ENCODE data around the gene D2HGDH.
A peak's percentile ranks its signal among the peaks of the same experiment; 100 is the strongest.

D2HGDH gene

GRCh38 chr2:241811201-241811951 is 76.9 kb downstream of the D2HGDH start:
- Mint-ChIP-seq H3K4me3 (no peak overlapping the region), H3K27me3 (ENCODE audit: low read depth, poor library complexity) (peaks cover 2% of the 10 kb centered on the region), H3K4me1 (peaks cover 34% of the 10 kb centered on the region), H3K36me3 (ENCODE audit: low read depth) (no peaks in the 10 kb centered on the region), H3K27ac (no peak overlapping the region), H3K9me3 (no peaks in the 10 kb centered on the region)
- peak; percentile 2 for DNase-seq
- no peak for TF ChIP-seq CTCF (IDR thresholded peaks at IDR 0.05)

GRCh38 chr2:241811952-241812729 is 77.7 kb downstream of the D2HGDH start:
- Mint-ChIP-seq H3K9me3 (no peaks in the 10 kb centered on the region), H3K27ac (no peak overlapping the region), H3K4me1 (peaks cover 34% of the 10 kb centered on the region), H3K27me3 (ENCODE audit: low read depth, poor library complexity) (peaks cover 2% of the 10 kb centered on the region), H3K4me3 (no peak overlapping the region), H3K36me3 (ENCODE audit: low read depth) (no peaks in the 10 kb centered on the region)
- no peak for DNase-seq
- TF ChIP-seq CTCF (IDR thresholded peaks at IDR 0.05), result no peak

- Mint-ChIP-seq H3K9me3 (no peaks in the 10 kb centered on the region), H3K27me3 (ENCODE audit: low read depth, poor library complexity) (peaks cover 2% of the 10 kb centered on the region)
These were observed 78.6 kb downstream of the D2HGDH start for GRCh38 chr2:241812730-241813643.

GRCh38 chr2:241813644-241814392 is 79.4 kb downstream of the D2HGDH start:
- Mint-ChIP-seq H3K27ac (no peak overlapping the region), H3K9me3 (no peaks in the 10 kb centered on the region), H3K4me1 (peaks cover 29% of the 10 kb centered on the region), H3K36me3 (ENCODE audit: low read depth) (no peaks in the 10 kb centered on the region), H3K27me3 (ENCODE audit: low read depth, poor library complexity) (peaks cover 2% of the 10 kb centered on the region), H3K4me3 (no peak overlapping the region)
- DNase-seq, result no peak
- TF ChIP-seq CTCF (IDR thresholded peaks at IDR 0.05), result no peak

More at GRCh38 chr2:241812730-241813643, 78.6 kb downstream of the D2HGDH start:
- TF ChIP-seq CTCF (IDR thresholded peaks at IDR 0.05), result no peak
- Mint-ChIP-seq H3K27ac (no peak overlapping the region), H3K4me1 (peaks cover 38% of the 10 kb centered on the region), H3K36me3 (ENCODE audit: low read depth) (no peaks in the 10 kb centered on the region), H3K4me3 (no peak overlapping the region)
- DNase-seq, result no peak

- peaks cover 24% of the 10 kb centered on the region for H3K4me1 Mint-ChIP-seq
- H3K4me3 Mint-ChIP-seq, result no peak overlapping the region
- peaks cover 1% of the 10 kb centered on the region for H3K27me3 Mint-ChIP-seq (ENCODE audit: low read depth, poor library complexity)
- no peak for DNase-seq
- no peaks in the 10 kb centered on the region for H3K36me3 Mint-ChIP-seq (ENCODE audit: low read depth)
- no peak for TF ChIP-seq CTCF (IDR thresholded peaks at IDR 0.05)
- H3K9me3 Mint-ChIP-seq, result no peaks in the 10 kb centered on the region
- no peak overlapping the region for H3K27ac Mint-ChIP-seq
These were observed 79.9 kb downstream of the D2HGDH start for GRCh38 chr2:241814393-241814642.

All from nephron progenitor cell (in vitro differentiated cells).